Limb (tissue), 2 donors: ENCODE measurements around the gene INPPL1.
A peak's percentile ranks its signal among the peaks of the same experiment; 100 is the strongest.
"Not testable (repeated sequence)": the region's sequence is repeated elsewhere in the genome, so short reads cannot be mapped to it uniquely, and the experiment has no call there.

Experiments used
- DNase-seq, 2 donors: peaks; one replicate each; pipeline ENCODE4 v3.0.0-alpha.2; 2016; ENCODE audit errors: extremely low spot score in 2 of 2

Gene INPPL1

GRCh38 chr11:72244060-72244360, 19.4 kb downstream of the INPPL1 start, which contains the start of gene PHOX2A:
TSS of gene PHOX2A (minus strand) at chr11:72244176. CDS start at chr11:72244004, 172 bp downstream.
- peak in 1 of 2 donors; percentile 58 for DNase-seq

- DNase-seq: peak in 1 of 2 donors; percentile 45
Measured at GRCh38 chr11:72244361-72245262, 20.0 kb downstream of the INPPL1 start.

GRCh38 chr11:72245263-72245816, 20.8 kb downstream of the INPPL1 start:
- DNase-seq: no peak

GRCh38 chr11:72247584-72247983, 23.0 kb downstream of the INPPL1 start:
- DNase-seq: no peak

GRCh38 chr11:72249961-72250360, 25.4 kb downstream of the INPPL1 start:
- no peak for DNase-seq

GRCh38 chr11:72250661-72251464, 26.3 kb downstream of the INPPL1 start:
- no peak for DNase-seq

- no peak for DNase-seq
Measured at GRCh38 chr11:72251614-72252013, 27.0 kb downstream of the INPPL1 start.

- DNase-seq: no peak
Measured at GRCh38 chr11:72253392-72253791, 28.8 kb downstream of the INPPL1 start.

GRCh38 chr11:72254299-72254993, 29.9 kb downstream of the INPPL1 start:
- no peak for DNase-seq

- no peak for DNase-seq
Measured at GRCh38 chr11:72257570-72257969, 33.0 kb downstream of the INPPL1 start.

GRCh38 chr11:72259490-72259889, 34.9 kb downstream of the INPPL1 start:
- no peak for DNase-seq

- no peak for DNase-seq
Measured at GRCh38 chr11:72260574-72260973, 36.0 kb downstream of the INPPL1 start.

- no peak for DNase-seq
Measured at GRCh38 chr11:72263361-72263760, 38.8 kb downstream of the INPPL1 start.

- no peak for DNase-seq
Measured at GRCh38 chr11:72265951-72266350, 41.4 kb downstream of the INPPL1 start.

- not testable (repeated sequence) for DNase-seq
Measured at GRCh38 chr11:72266960-72267359, 42.4 kb downstream of the INPPL1 start.

- no peak for DNase-seq
Measured at GRCh38 chr11:72267956-72268617, 43.5 kb downstream of the INPPL1 start.

GRCh38 chr11:72271980-72272379, 47.4 kb downstream of the INPPL1 start:
- DNase-seq: no peak

GRCh38 chr11:72274435-72274834, 49.9 kb downstream of the INPPL1 start:
- no peak for DNase-seq

GRCh38 chr11:72278905-72279304, 54.3 kb downstream of the INPPL1 start:
- no peak for DNase-seq

GRCh38 chr11:72280037-72280436, 55.5 kb downstream of the INPPL1 start:
- no peak for DNase-seq

- DNase-seq: no peak
Measured at GRCh38 chr11:72280726-72281315, 56.3 kb downstream of the INPPL1 start.
